Endothelial cell of umbilical vein (primary cell): ENCODE measurements around the gene CCT6B. TPM values are rescaled to one million over a fixed set of nuclear protein-coding genes. Genes with fewer than 3 reads are reported as not detected.

ENCODE experiments used
- BruUV-seq: library from RNA; stranded (reverse); fragments of 400-500 nt; replicated peaks from 2 replicates; lab custom pipeline; 2021; lab: Mats Ljungman, UMichigan
- CTCF ChIA-PET: fragments of 300-600, 350-600 bp; sonication (Branson Sonifier 250); formaldehyde crosslinking; loops from one replicate; lab custom pipeline; 2021; ENCODE audit warnings: antibody characterized with exemption, inconsistent platforms; lab: Charles Lee
- POLR2A ChIA-PET: fragments of 300-600, 350-600 bp; sonication (Branson Sonifier 250); formaldehyde crosslinking; loops from one replicate; lab custom pipeline; 2021; ENCODE audit warnings: antibody characterized with exemption, inconsistent platforms; lab: Charles Lee
- DNase-seq: peaks from one replicate; pipeline ENCODE4 v3.0.0-alpha.2; 2011; ENCODE audit warnings: low read depth, low spot score
- FAIRE-seq: peaks from 2 replicates; lab custom pipeline; 2011; peaks lifted over from hg19 to GRCh38; lab: Jason Lieb, UNC
- H2AFZ ChIP-seq: 2 replicates; pipeline ENCODE4 v1.6.0; 2012; ENCODE audit warnings: low read depth, low read length, control low read depth, inconsistent platforms
- H3K27ac ChIP-seq: 2 replicates; pipeline ENCODE4 v1.5.1; 2011; ENCODE audit warnings: low read depth, mild to moderate bottlenecking, control low read depth, low read length, moderate library complexity; ENCODE audit not compliant: insufficient read depth
- H3K27me3 ChIP-seq, 2 experiments: 2 replicates each; pipeline versions ENCODE4 v1.6.0 to v1.6.1; 2011; ENCODE audit warnings: low read length in 2 of 2, mixed read lengths in 1 of 2; ENCODE audit not compliant: control insufficient read depth in 2 of 2, insufficient read depth in 2 of 2
- H3K36me3 ChIP-seq, 2 experiments: 2 replicates in 1 of 2; 3 replicates in 1 of 2; pipeline ENCODE4 v1.5.1; 2011; ENCODE audit warnings: low read length in 2 of 2, mild to moderate bottlenecking in 1 of 2, moderate library complexity in 1 of 2; ENCODE audit not compliant: control insufficient read depth in 2 of 2, insufficient read depth in 2 of 2; ENCODE audit errors: extremely low read depth in 1 of 2
- H3K4me1 ChIP-seq: 3 replicates; pipeline ENCODE4 v1.5.1; 2011; ENCODE audit warnings: mild to moderate bottlenecking, low read length; ENCODE audit not compliant: control insufficient read depth, insufficient read depth; ENCODE audit errors: extremely low read depth
- H3K4me2 ChIP-seq: 2 replicates; pipeline ENCODE4 v1.6.1; 2011; ENCODE audit warnings: low read length, control low read depth, mixed read lengths; ENCODE audit not compliant: insufficient read depth
- H3K4me3 ChIP-seq, 3 experiments: fragments of 200-600 bp in 1 of 3; sonication (generic), shearing (Covaris generic) in 1 of 3; replicated peaks in 1 of 3; 2 replicates each; pipeline ENCODE4 v1.5.1; 2011 to 2016; ENCODE audit warnings: control low read depth in 3 of 3, low read length in 3 of 3, mild to moderate bottlenecking in 2 of 3, inconsistent platforms in 1 of 3, low read depth in 1 of 3, moderate library complexity in 1 of 3; ENCODE audit not compliant: insufficient read depth in 1 of 3
- H3K79me2 ChIP-seq: 2 replicates; pipeline ENCODE4 v1.6.0; 2012; ENCODE audit warnings: low read length, inconsistent platforms; ENCODE audit not compliant: control insufficient read depth, insufficient read depth
- H3K9ac ChIP-seq: replicated peaks from 2 replicates; pipeline ENCODE3; 2011; ENCODE audit warnings: low read length, control low read depth; ENCODE audit not compliant: insufficient read depth; ENCODE audit errors: extremely low read depth
- H3K9me1 ChIP-seq: replicated peaks from 3 replicates; pipeline ENCODE4 v1.6.0; 2011; ENCODE audit warnings: mild to moderate bottlenecking, low read length; ENCODE audit not compliant: control insufficient read depth, insufficient read depth; ENCODE audit errors: extremely low read depth
- H3K9me3 ChIP-seq: replicated peaks from 2 replicates; pipeline ENCODE4 v1.5.1; 2012; ENCODE audit warnings: low read length, inconsistent platforms; ENCODE audit not compliant: control insufficient read depth, insufficient read depth
- H4K20me1 ChIP-seq: replicated peaks from 2 replicates; pipeline ENCODE3; 2011; ENCODE audit warnings: mild to moderate bottlenecking, low read length; ENCODE audit not compliant: control insufficient read depth, insufficient read depth; ENCODE audit errors: extremely low read depth
- CTCF ChIP-seq, 2 donors: IDR thresholded peaks; 1 replicate in 1 of 2; 2 replicates in 1 of 2; pipeline ENCODE4 v1.5.1; 2011; ENCODE audit warnings: low read length in 2 of 2, mild to moderate bottlenecking in 2 of 2, moderate library complexity in 2 of 2, control low read depth in 1 of 2, inconsistent platforms in 1 of 2, low read depth in 1 of 2; ENCODE audit not compliant: insufficient read depth in 1 of 2; ENCODE audit errors: extremely low read depth in 1 of 2
- EZH2 ChIP-seq: IDR thresholded peaks from 2 replicates; pipeline ENCODE4 v1.6.1; 2012; ENCODE audit warnings: borderline replicate concordance, low read depth, mild to moderate bottlenecking, moderate library complexity, low read length, inconsistent platforms; ENCODE audit not compliant: severe bottlenecking
- FOS ChIP-seq: IDR thresholded peaks from 2 replicates; pipeline ENCODE4 v1.6.1; 2011; ENCODE audit warnings: mild to moderate bottlenecking, low read length, moderate library complexity, borderline replicate concordance; ENCODE audit not compliant: insufficient read depth
- GATA2 ChIP-seq: IDR thresholded peaks from 2 replicates; pipeline ENCODE4 v1.7.0; 2011; ENCODE audit warnings: low read depth, mild to moderate bottlenecking, moderate library complexity, mixed read lengths, low read length; ENCODE audit not compliant: insufficient read length, insufficient read depth
- JUN ChIP-seq: IDR thresholded peaks from 2 replicates; pipeline ENCODE4 v1.6.1; 2011; ENCODE audit warnings: borderline replicate concordance, low read depth; ENCODE audit not compliant: insufficient read length, insufficient read depth
- MAX ChIP-seq: IDR thresholded peaks from 2 replicates; pipeline ENCODE4 v1.6.1; 2011; ENCODE audit not compliant: insufficient read depth, insufficient read length
- MYC ChIP-seq: IDR thresholded peaks from one replicate; pipeline ENCODE4 v1.6.1; 2011; ENCODE audit warnings: mild to moderate bottlenecking, low read depth, low read length
- POLR2A ChIP-seq: IDR thresholded peaks from 2 replicates; pipeline ENCODE4 v1.6.1; 2012; ENCODE audit warnings: low read depth, mild to moderate bottlenecking, control low read depth, low read length
- POLR2AphosphoS5 ChIP-seq: IDR thresholded peaks from 2 replicates; pipeline ENCODE4 v1.6.1; 2012; ENCODE audit warnings: low read depth, mild to moderate bottlenecking, control low read depth, low read length, moderate library complexity; ENCODE audit not compliant: insufficient read depth
- dilution Hi-C: fragments of 300-500 bp; cut with MboI; formaldehyde crosslinking; loops from one replicate; pipeline ENCODE4 v1.15.0; 2019; ENCODE audit warnings: low sequenced_read_pairs; ENCODE audit not compliant: extremely low pct_ligation_motif_present
- intact Hi-C: fragments of 100-400 bp; cut with micrococcal nuclease; formaldehyde crosslinking; loops from one replicate; pipeline ENCODE4 v1.10.0; 2022
- polyA plus RNA-seq, 4 experiments: library from polyadenylated mRNA; depleted of rRNA in 3 of 4; stranded (reverse) in 3 of 4; unstranded in 1 of 4; fragments of >200 nt; gene quantifications; 2 replicates each; pipeline versions ENCODE4 v1.2.1 to v1.2.3, GENCODE V29; 2011 to 2012; ENCODE audit warnings: missing spikeins in 1 of 4
- total RNA-seq: library from RNA; stranded (reverse); gene quantifications from 2 replicates; pipeline ENCODE4 v1.2.3, GENCODE V29; 2021

The CCT6B gene
- total and polyA plus RNA-seq, 2 donors (not counting 3 experiments of a cell fraction or from before 2014, with no cell fraction given): 0.35 to 1.6 TPM

- BruUV-seq: no TSS peak
- H3K9ac ChIP-seq: no peak overlapping the region
- intact Hi-C loops: no loop called here
- no peak for FAIRE-seq
- ChIA-PET POLR2A (no interaction called here), CTCF (interaction anchor here (0.9 kb wide), 1 partner anchor 13 kb away, joined by 3 read pairs; no protein-coding TSS in a partner anchor)
- DNase-seq: no peak
- H3K27me3 ChIP-seq: peaks cover 0 to 4% of the 10 kb centered on the region in 2 experiments
- H4K20me1 ChIP-seq: no peaks in the 10 kb centered on the region
- dilution Hi-C loops: no loop called here
- no peak overlapping the region for H2AFZ ChIP-seq
- H3K4me2 ChIP-seq: no peak overlapping the region
- H3K9me1 ChIP-seq: no peaks in the 10 kb centered on the region
- no peaks in the 10 kb centered on the region for H3K36me3 ChIP-seq
- TF ChIP-seq CTCF (IDR thresholded peaks at IDR 0.05; ENCODE audit: extremely low read depth in 1 of 2, insufficient read depth in 1 of 2, low read depth in 1 of 2, low read length in 2 of 2) (no peak), MAX (no peak), FOS (no peak), JUN (no peak), MYC (no peak), POLR2A (no peak), EZH2 (no peak), POLR2AphosphoS5 (no peak), GATA2 (no peak)
- H3K4me3 ChIP-seq: no peak overlapping the region
- H3K4me1 ChIP-seq: no peaks in the 10 kb centered on the region
- no peaks in the 10 kb centered on the region for H3K79me2 ChIP-seq
- H3K9me3 ChIP-seq: no peaks in the 10 kb centered on the region
- no peak overlapping the region for H3K27ac ChIP-seq
Observed at GRCh38 chr17:34884597-34884996, 76.7 kb downstream of the CCT6B start.
